SK-MEL-5 (cell line): ENCODE measurements around the gene KIR3DL2. TPM values are rescaled to one million over a fixed set of nuclear protein-coding genes. Genes with fewer than 3 reads are reported as not detected.
A peak's percentile ranks its signal among the peaks of the same experiment; 100 is the strongest.
"Not testable (repeated sequence)": the region's sequence is repeated elsewhere in the genome, so short reads cannot be mapped to it uniquely, and the experiment has no call there.

ENCODE experiments used
- DNase-seq: peaks from one replicate; pipeline ENCODE4 v3.0.0-alpha.2; 2016; ENCODE audit warnings: low read depth, low spot score
- in situ Hi-C: cut with HindIII; loops from 2 replicates; pipeline ENCODE4 v1.10.0; 2016; ENCODE audit warnings: low sequenced_read_pairs, high pct_unique_total_duplicates, low pct_unique_long_range_greater_than_20kb
- total RNA-seq: library from RNA; depleted of rRNA; stranded (reverse); fragments of >200 nt; shearing (Covaris generic); gene quantifications from 2 replicates; pipeline ENCODE4 v1.2.3, GENCODE V29; 2014

KIR3DL2 gene
- total RNA-seq, 1 experiment from 2014 or later, result not detected

- in situ Hi-C loops, result no loop called here
- DNase-seq, result no peak
These were observed 1.1 kb downstream of the KIR3DL2 start for GRCh38 chr19:54851353-54851752.

GRCh38 chr19:54855241-54855640 lies 5.0 kb downstream of the KIR3DL2 start:
- in situ Hi-C loops, DNase-seq: not testable (repeated sequence)

GRCh38 chr19:54858476-54858875 lies 8.2 kb downstream of the KIR3DL2 start:
- DNase-seq, in situ Hi-C loops: not testable (repeated sequence)

GRCh38 chr19:54859421-54859820 lies 9.2 kb downstream of the KIR3DL2 start:
- DNase-seq, in situ Hi-C loops: not testable (repeated sequence)

- DNase-seq, in situ Hi-C loops: not testable (repeated sequence)
These were observed 13.2 kb downstream of the KIR3DL2 start for GRCh38 chr19:54863459-54863858.

GRCh38 chr19:54871696-54872095 lies 21.5 kb downstream of the KIR3DL2 start:
- DNase-seq, result no peak
- in situ Hi-C loops, result no loop called here

- in situ Hi-C loops, result no loop called here
These were observed 23.7 kb downstream of the KIR3DL2 start, which contains the start of gene FCAR for GRCh38 chr19:54873990-54874389. TSS of gene FCAR (plus strand) at chr19:54874235. CDS start at chr19:54874290, 55 bp downstream.

GRCh38 chr19:54875506-54875905 lies 25.3 kb downstream of the KIR3DL2 start:
- in situ Hi-C loops, result no loop called here
- no peak for DNase-seq

More at GRCh38 chr19:54873990-54874389, 23.7 kb downstream of the KIR3DL2 start, which contains the start of gene FCAR:
- DNase-seq, result no peak

- in situ Hi-C loops, result no loop called here
- no peak for DNase-seq
These were observed 27.2 kb downstream of the KIR3DL2 start for GRCh38 chr19:54877471-54877870.

- in situ Hi-C loops, result no loop called here
- no peak for DNase-seq
These were observed 31.6 kb downstream of the KIR3DL2 start for GRCh38 chr19:54881884-54882283.

GRCh38 chr19:54882758-54883157 lies 32.5 kb downstream of the KIR3DL2 start:
- DNase-seq, result peak; percentile 44
- in situ Hi-C loops, result no loop called here

GRCh38 chr19:54883228-54883627 lies 33.0 kb downstream of the KIR3DL2 start:
- DNase-seq, result no peak
- in situ Hi-C loops, result no loop called here

- no peak for DNase-seq
- in situ Hi-C loops, result no loop called here
These were observed 38.0 kb downstream of the KIR3DL2 start for GRCh38 chr19:54888239-54888638.

- in situ Hi-C loops, result no loop called here
- no peak for DNase-seq
These were observed 39.3 kb downstream of the KIR3DL2 start for GRCh38 chr19:54889566-54889965.

GRCh38 chr19:54893406-54893805 lies 43.2 kb downstream of the KIR3DL2 start:
- DNase-seq, result no peak

GRCh38 chr19:54894106-54894505 lies 43.9 kb downstream of the KIR3DL2 start:
- in situ Hi-C loops, DNase-seq: not testable (repeated sequence)

More at GRCh38 chr19:54893406-54893805, 43.2 kb downstream of the KIR3DL2 start:
- in situ Hi-C loops, result no loop called here

- no peak for DNase-seq
- in situ Hi-C loops, result no loop called here
These were observed 45.8 kb downstream of the KIR3DL2 start for GRCh38 chr19:54896036-54896435.

- in situ Hi-C loops, result not testable (repeated sequence)
These were observed 48.4 kb downstream of the KIR3DL2 start for GRCh38 chr19:54898685-54899084.

GRCh38 chr19:54899646-54900045 lies 49.4 kb downstream of the KIR3DL2 start:
- in situ Hi-C loops, DNase-seq: not testable (repeated sequence)

More at GRCh38 chr19:54898685-54899084, 48.4 kb downstream of the KIR3DL2 start:
- DNase-seq, result not testable (repeated sequence)

GRCh38 chr19:54901153-54901552 lies 50.9 kb downstream of the KIR3DL2 start:
- in situ Hi-C loops, DNase-seq: not testable (repeated sequence)
